K562 (cell line): ENCODE results near the gene AIMP1. TPM values are rescaled to one million over a fixed set of nuclear protein-coding genes. Genes with fewer than 3 reads are reported as not detected.

ENCODE experiments used
- ATAC-seq: fragments of 200-7000 bp; cut with Tn5 transposase; 3 replicates; pipeline ENCODE4 v1.9.1; 2020; ENCODE audit warnings: moderate library complexity
- BruUV-seq: library from RNA; stranded (reverse); fragments of 400-500 nt; replicated peaks from 2 replicates; lab custom pipeline; 2021; lab: Mats Ljungman, UMichigan
- CTCF ChIA-PET: fragments of 300-600 bp; formaldehyde crosslinking; extraction: SDS; loops from one replicate; lab custom pipeline; 2021; ENCODE audit warnings: low intra/inter-chr PET ratio; lab: Yijun Ruan, JAX
- POLR2A ChIA-PET: fragments of 300-600, 350-650 bp; sonication (Branson Sonifier 250); formaldehyde crosslinking; extraction: SDS; loops from one replicate; lab custom pipeline; 2021; ENCODE audit warnings: antibody characterized with exemption, inconsistent platforms; lab: Yijun Ruan, JAX
- DNase-seq, 4 experiments: peaks; one replicate each; pipeline versions ENCODE4 v3.0.0 to v3.0.0-alpha.2; 2011 to 2018; ENCODE audit warnings: low spot score in 3 of 4, mixed read lengths in 3 of 4; ENCODE audit errors: extremely low read depth in 1 of 4
- FAIRE-seq: peaks from 2 replicates; lab custom pipeline; 2011; peaks lifted over from hg19 to GRCh38; lab: Jason Lieb, UNC
- H2AFZ ChIP-seq: 2 replicates; pipeline ENCODE4 v1.6.0; 2011; ENCODE audit warnings: low read depth, low read length, control low read depth, inconsistent platforms
- H3K27ac ChIP-seq: fragments of 200-600 bp; 3 replicates; pipeline ENCODE4 v1.8.0; 2011; ENCODE audit warnings: low read depth, mild to moderate bottlenecking, control low read depth, inconsistent platforms, low read length, moderate library complexity, mixed read lengths; ENCODE audit errors: extremely low read depth
- H3K27me3 ChIP-seq, 2 experiments: fragments of 300-600 bp in 1 of 2; 2 replicates in 1 of 2; 3 replicates in 1 of 2; pipeline versions ENCODE4 v1.6.0 to v1.8.0; 2011; ENCODE audit warnings: inconsistent platforms in 2 of 2, low read length in 2 of 2, mild to moderate bottlenecking in 1 of 2, mixed read lengths in 1 of 2, moderate library complexity in 1 of 2; ENCODE audit not compliant: control insufficient read depth in 2 of 2, insufficient read depth in 2 of 2
- H3K36me3 ChIP-seq: fragments of 300-600 bp; 3 replicates; pipeline ENCODE4 v1.8.0; 2011; ENCODE audit warnings: mild to moderate bottlenecking, low read length, inconsistent platforms; ENCODE audit not compliant: control insufficient read depth, insufficient read depth
- H3K4me1 ChIP-seq, 2 experiments: fragments of 200-600 bp in 1 of 2; replicated peaks in 1 of 2; 2 replicates in 1 of 2; 3 replicates in 1 of 2; pipeline versions ENCODE4 v1.5.1 to v1.8.0; 2011; ENCODE audit warnings: inconsistent platforms in 2 of 2, low read length in 2 of 2, mild to moderate bottlenecking in 1 of 2, mixed read lengths in 1 of 2, moderate library complexity in 1 of 2; ENCODE audit not compliant: control insufficient read depth in 2 of 2, insufficient read depth in 2 of 2
- H3K4me2 ChIP-seq: 2 replicates; pipeline ENCODE4 v1.6.1; 2011; ENCODE audit warnings: low read length, control low read depth, inconsistent platforms, mixed read lengths; ENCODE audit not compliant: insufficient read depth
- H3K4me3 ChIP-seq: fragments of 200-600 bp; sonication (generic), shearing (Covaris generic); 2 replicates; pipeline ENCODE4 v1.5.1; 2016; ENCODE audit warnings: control low read depth, inconsistent platforms
- H3K79me2 ChIP-seq: fragments of 200-600 bp; 3 replicates; pipeline ENCODE4 v1.8.0; 2011; ENCODE audit warnings: low read length, inconsistent platforms; ENCODE audit not compliant: control insufficient read depth, insufficient read depth
- H3K9ac ChIP-seq, 2 experiments: 2 replicates each; pipeline versions ENCODE4 v1.6.0 to v1.6.1; 2011; ENCODE audit warnings: low read depth in 2 of 2, low read length in 2 of 2, control low read depth in 1 of 2, inconsistent platforms in 1 of 2, mild to moderate bottlenecking in 1 of 2, mixed read lengths in 1 of 2; ENCODE audit not compliant: insufficient read depth in 1 of 2
- H3K9me1 ChIP-seq: one replicate; pipeline ENCODE4 v1.6.0; 2011; ENCODE audit warnings: inconsistent platforms, mild to moderate bottlenecking, low read length, moderate library complexity; ENCODE audit not compliant: control insufficient read depth, insufficient read depth
- H3K9me3 ChIP-seq: replicated peaks from 2 replicates; pipeline ENCODE4 v1.5.1; 2011; ENCODE audit warnings: low read depth, low read length, inconsistent platforms; ENCODE audit not compliant: control insufficient read depth, insufficient read depth
- H4K20me1 ChIP-seq: replicated peaks from 2 replicates; pipeline ENCODE4 v1.6.1; 2011; ENCODE audit warnings: low read length, inconsistent platforms, mixed read lengths; ENCODE audit not compliant: control insufficient read depth, insufficient read depth
- CEBPG ChIP-seq, 3 experiments: fragments of 200-800 bp in 1 of 3; sonication (Bioruptor generic) in 1 of 3; sonication (generic) in 1 of 3; formaldehyde crosslinking in 1 of 3; IDR thresholded peaks in 2 of 3; conservative IDR thresholded peaks in 1 of 3; 2 replicates each; pipeline versions ENCODE4 v1.6.1 to v1.8.0; 2016 to 2022; ENCODE audit warnings: missing compliant biosample characterization in 2 of 3, missing genetic modification characterization in 2 of 3, mild to moderate bottlenecking in 1 of 3, missing genetic modification reagents in 1 of 3
- FOSL1 ChIP-seq: fragments of 200-800 bp; sonication (Bioruptor generic); conservative IDR thresholded peaks from 2 replicates; pipeline ENCODE4 v1.6.1; 2016; ENCODE audit warnings: missing genetic modification characterization, missing compliant biosample characterization
- FOXA3 ChIP-seq, 2 experiments: fragments of 450-650 bp in 1 of 2; sonication (generic) in 1 of 2; formaldehyde crosslinking; IDR thresholded peaks in 1 of 2; conservative IDR thresholded peaks in 1 of 2; 2 replicates each; pipeline versions ENCODE4 v1.4.0 to v1.8.0; 2020 to 2022; ENCODE audit warnings: mild to moderate bottlenecking in 2 of 2, missing genetic modification reagents in 1 of 2
- JUN ChIP-seq, 2 experiments: sonication (generic) in 1 of 2; formaldehyde crosslinking in 1 of 2; IDR thresholded peaks; 2 replicates each; pipeline versions ENCODE4 v1.6.1 to v1.8.0; 2012 to 2022; ENCODE audit warnings: borderline replicate concordance in 2 of 2, mild to moderate bottlenecking in 2 of 2, improper control_type of control experiment in 1 of 2, low read depth in 1 of 2, low read length in 1 of 2, missing genetic modification reagents in 1 of 2
- MEF2A ChIP-seq: IDR thresholded peaks from 2 replicates; pipeline ENCODE4 v1.6.1; 2011; ENCODE audit warnings: low read depth, mild to moderate bottlenecking, low read length, moderate library complexity; ENCODE audit not compliant: control insufficient read depth
- MEF2D ChIP-seq: conservative IDR thresholded peaks from 2 replicates; pipeline ENCODE4 v1.6.1; 2016; ENCODE audit warnings: low read depth, missing genetic modification characterization, missing compliant biosample characterization
- PREB ChIP-seq: sonication (generic); formaldehyde crosslinking; IDR thresholded peaks from 2 replicates; pipeline ENCODE4 v1.8.1; 2023; ENCODE audit warnings: mild to moderate bottlenecking, missing genetic modification reagents
- ZFPM2 ChIP-seq: fragments of 250-450 bp; sonication (Bioruptor Pico); IDR thresholded peaks from 2 replicates; pipeline ENCODE4 v1.5.1; 2022; ENCODE audit warnings: mild to moderate bottlenecking
- WGBS: fragments of 100-300 bp; shearing (Covaris generic); methylation state at CpG from one replicate; pipeline ENCODE4 v1.1.6; 2016; ENCODE audit warnings: low coverage, mixed read lengths; ENCODE audit not compliant: insufficient coverage; ENCODE audit errors: missing lambda C conversion rate; 5-methylcytosine and 5-hydroxymethylcytosine counted together
- in situ Hi-C: fragments of 300-500 bp; cut with MboI; formaldehyde crosslinking; loops from 4 replicates; pipeline ENCODE4 v1.15.0; 2018; ENCODE audit warnings: inconsistent platforms, mixed read lengths
- intact Hi-C: fragments of 100-400 bp; cut with micrococcal nuclease; formaldehyde crosslinking; loops from 2 replicates; pipeline ENCODE4 v1.14.2; 2022
- polyA plus RNA-seq, 8 experiments: library from polyadenylated mRNA; depleted of rRNA in 4 of 8; stranded (reverse) in 5 of 8; unstranded in 3 of 8; fragments of >200 nt; fragmentation: Nextera tagmentation in 2 of 8; fragmentation: Illumina TruSeq in 1 of 8; extraction: Ambion mirVana in 2 of 8; extraction: Trizol in 1 of 8; gene quantifications; 2 replicates each; pipeline versions ENCODE4 v1.2.1 to v1.2.3, GENCODE V29; 2011 to 2014; ENCODE audit warnings: inconsistent platforms in 1 of 8, missing spikeins in 1 of 8
- total RNA-seq, 7 experiments: library from RNA; depleted of rRNA in 6 of 7; stranded (reverse); fragments of >200 nt in 6 of 7; fragmentation: Illumina TruSeq in 2 of 7; extraction: Trizol in 2 of 7; gene quantifications; 2 replicates each; pipeline versions ENCODE4 v1.2.1 to v1.2.3, GENCODE V29; 2011 to 2021; ENCODE audit warnings: low replicate concordance in 1 of 7

The AIMP1 gene
- total and polyA plus RNA-seq, 9 of the 15 experiments (the other 6 are each of a cell fraction or from before 2014, with no cell fraction given): 39.9 to 141 (median 70.1) TPM

- in situ Hi-C loops: no loop called here
- 0% methylated on average over 1 of the region's 1 CpG for WGBS
- no peak for FAIRE-seq
- H3K4me2 ChIP-seq: no peak overlapping the region
- no peaks in the 10 kb centered on the region for H3K9me1 ChIP-seq
- H3K4me1 ChIP-seq: no peaks in the 10 kb centered on the region
- TF ChIP-seq MEF2D (0 out of 2 replicates have a peak, but pooled peaks have one; percentile 35), MEF2A (0 out of 2 replicates have a peak, but pooled peaks have one; percentile 40), FOXA3 (CRISPR knock-in tag; conservative IDR thresholded peaks at IDR 0.05 in 1 of 2, IDR thresholded peaks at IDR 0.05 in 1 of 2) (no peak), FOSL1 (tag) (peak; percentile 84), CEBPG (CRISPR knock-in tag; IDR thresholded peaks at IDR 0.05) (no peak), CEBPG (tag; conservative IDR thresholded peaks at IDR 0.05 in 1 of 2, IDR thresholded peaks at IDR 0.05 in 1 of 2) (peak in 1 of 2 experiments; percentile 58; a peak in 2 of 4 replicates), ZFPM2 (CRISPR knock-in tag) (no peak), PREB (CRISPR knock-in tag) (no peak), JUN (IDR thresholded peaks at IDR 0.05; ENCODE audit: borderline replicate concordance, low read depth, low read length) (0 out of 2 replicates have a peak, but pooled peaks have one; percentile 10), JUN (CRISPR knock-in tag; IDR thresholded peaks at IDR 0.05; ENCODE audit: borderline replicate concordance) (no peak)
- H3K9ac ChIP-seq: no peak overlapping the region
- ChIA-PET POLR2A (no interaction called here), CTCF (no interaction called here)
- H2AFZ ChIP-seq: no peak overlapping the region
- H3K27me3 ChIP-seq: no peaks in the 10 kb centered on the region
- no TSS peak for BruUV-seq
- peak; percentile 18; the same call in 1 of the 3 replicates for ATAC-seq
- H3K4me3 ChIP-seq: no peak overlapping the region
- H3K79me2 ChIP-seq: no peaks in the 10 kb centered on the region
- DNase-seq: peak in 1 of 4 experiments; percentile 30
- no peaks in the 10 kb centered on the region for H4K20me1 ChIP-seq
- intact Hi-C loops: loop anchor here (5.0 to 10.0 kb wide), 2 partner anchors 98 to 529 kb away; no protein-coding TSS in a partner anchor
- H3K27ac ChIP-seq: no peak overlapping the region
- no peaks in the 10 kb centered on the region for H3K36me3 ChIP-seq
- H3K9me3 ChIP-seq: no peaks in the 10 kb centered on the region
Observed at GRCh38 chr4:106365613-106366012, 49.3 kb downstream of the AIMP1 start.
